HepG2 (cell line): ENCODE data around the gene CLDN4. TPM values are rescaled to one million over a fixed set of nuclear protein-coding genes. Genes with fewer than 3 reads are reported as not detected.

ENCODE experiments used
- DZIP1 ChIP-seq: sonication (generic); formaldehyde crosslinking; IDR thresholded peaks from 2 replicates; pipeline ENCODE4 v1.5.0; 2020; ENCODE audit warnings: mild to moderate bottlenecking, missing genetic modification reagents
- ELF1 ChIP-seq: sonication (generic); formaldehyde crosslinking; IDR thresholded peaks from 2 replicates; pipeline ENCODE4 v1.4.0; 2020; ENCODE audit warnings: missing genetic modification reagents
- FOXK2 ChIP-seq: fragments of 450-650 bp; IDR thresholded peaks from 2 replicates; pipeline ENCODE4 v1.6.1; 2016
- GATAD2A ChIP-seq: IDR thresholded peaks from 2 replicates; pipeline ENCODE4 v1.6.1; 2016
- HNF4A ChIP-seq: sonication (generic); formaldehyde crosslinking; IDR thresholded peaks from 2 replicates; pipeline ENCODE4 v1.4.0; 2020; ENCODE audit warnings: missing genetic modification reagents
- HNRNPL ChIP-seq: fragments of 200-400 bp; formaldehyde crosslinking; IDR thresholded peaks from 2 replicates; pipeline ENCODE4 v1.6.1; 2017; ENCODE audit warnings: mild to moderate bottlenecking, low read depth, low read length
- KDM5B ChIP-seq: sonication (generic); formaldehyde crosslinking; IDR thresholded peaks from 2 replicates; pipeline ENCODE4 v1.4.0; 2020; ENCODE audit warnings: missing genetic modification reagents, mild to moderate bottlenecking, borderline replicate concordance
- KLF12 ChIP-seq: sonication (generic); formaldehyde crosslinking; IDR thresholded peaks from 2 replicates; pipeline ENCODE4 v1.4.0; 2020; ENCODE audit warnings: missing genetic modification reagents, borderline replicate concordance
- NCOA5 ChIP-seq: sonication (generic); formaldehyde crosslinking; IDR thresholded peaks from 2 replicates; pipeline ENCODE4 v1.4.0; 2020; ENCODE audit warnings: missing genetic modification reagents
- NFYB ChIP-seq: sonication (generic); formaldehyde crosslinking; IDR thresholded peaks from 2 replicates; pipeline ENCODE4 v1.4.0; 2020; ENCODE audit warnings: missing genetic modification reagents
- PBX2 ChIP-seq: IDR thresholded peaks from 2 replicates; pipeline ENCODE4 v1.6.1; 2016; ENCODE audit warnings: control low read depth
- TMF1 ChIP-seq: sonication (generic); formaldehyde crosslinking; IDR thresholded peaks from 2 replicates; pipeline ENCODE4 v1.8.1; 2022; ENCODE audit warnings: low read depth, missing genetic modification reagents
- TSC22D2 ChIP-seq: sonication (generic); formaldehyde crosslinking; IDR thresholded peaks from 2 replicates; pipeline ENCODE4 v1.5.1; 2020; ENCODE audit warnings: missing genetic modification reagents, mild to moderate bottlenecking, borderline replicate concordance
- ZFY ChIP-seq: sonication (generic); formaldehyde crosslinking; IDR thresholded peaks from 2 replicates; pipeline ENCODE4 v1.4.0; 2020; ENCODE audit warnings: missing genetic modification reagents
- ZNF275 ChIP-seq: sonication (generic); formaldehyde crosslinking; IDR thresholded peaks from 2 replicates; pipeline ENCODE4 v1.8.0; 2022; ENCODE audit warnings: missing genetic modification reagents, mild to moderate bottlenecking, inconsistent platforms, borderline replicate concordance
- ZNF556 ChIP-seq: sonication (generic); formaldehyde crosslinking; IDR thresholded peaks from 2 replicates; pipeline ENCODE4 v1.4.0; 2020; ENCODE audit warnings: mild to moderate bottlenecking, missing genetic modification reagents, borderline replicate concordance
- ZNF570 ChIP-seq: sonication (generic); formaldehyde crosslinking; IDR thresholded peaks from 2 replicates; pipeline ENCODE4 v1.4.0; 2020; ENCODE audit warnings: mild to moderate bottlenecking, missing genetic modification reagents, borderline replicate concordance
- ZNF678 ChIP-seq: sonication (generic); formaldehyde crosslinking; IDR thresholded peaks from 2 replicates; pipeline ENCODE4 v1.4.0; 2020; ENCODE audit warnings: mild to moderate bottlenecking, missing genetic modification reagents
- ZNF883 ChIP-seq: sonication (generic); formaldehyde crosslinking; IDR thresholded peaks from 2 replicates; pipeline ENCODE4 v1.5.1; 2020; ENCODE audit warnings: mild to moderate bottlenecking, missing genetic modification reagents; ENCODE audit errors: not compliant biosample characterization
- polyA plus RNA-seq, 8 experiments: library from polyadenylated mRNA; depleted of rRNA in 3 of 8; stranded (reverse) in 7 of 8; unstranded in 1 of 8; fragments of >200 nt; fragmentation: Illumina TruSeq in 4 of 8; extraction: Trizol in 4 of 8; gene quantifications; 2 replicates each; pipeline versions ENCODE4 v1.2.1 to v1.2.3, GENCODE V29; 2011 to 2016; ENCODE audit warnings: low read depth in 4 of 8, missing spikeins in 1 of 8, mixed read lengths in 1 of 8; ENCODE audit not compliant: insufficient read depth in 1 of 8
- total RNA-seq, 5 experiments: library from RNA; depleted of rRNA; stranded (reverse); fragments of >200 nt; fragmentation: Illumina TruSeq; extraction: Trizol; gene quantifications; 2 replicates each; pipeline ENCODE4 v1.2.3, GENCODE V29; 2016; ENCODE audit warnings: low read depth in 1 of 5
- TF ChIP-seq, protein P1 (sequence below): IDR thresholded peaks from 2 replicates; pipeline ENCODE4 v1.6.1; 2016; ENCODE audit warnings: missing biosample characterization, missing genetic modification reagents, low read depth
- TF ChIP-seq, protein P2 (sequence below): sonication (generic); formaldehyde crosslinking; IDR thresholded peaks from 2 replicates; pipeline ENCODE4 v1.5.0; 2020; ENCODE audit warnings: missing genetic modification reagents

Gene CLDN4
- total and polyA plus RNA-seq, 2 of the 13 experiments (the other 11 are each of a cell fraction or from before 2014, with no cell fraction given), result 28.2 to 35.7 TPM

GRCh38 chr7:73871163-73872011, 40.6 kb downstream of the CLDN4 start (continued):
- TF ChIP-seq DZIP1 (0 out of 2 replicates have a peak, but pooled peaks have one; percentile 29), KLF12 (no peak), ZNF275 (CRISPR knock-in tag) (no peak), NFYB (CRISPR knock-in tag) (no peak), TMF1 (CRISPR knock-in tag) (no peak), FOXK2 (no peak), ZFY (peak; percentile 50; the same call in 1 of the 2 replicates), ZNF678 (CRISPR knock-in tag) (no peak), ZNF556 (CRISPR knock-in tag) (0 out of 2 replicates have a peak, but pooled peaks have one; percentile 36), HNRNPL (no peak; the same call in 1 of the 2 replicates), ZNF570 (CRISPR knock-in tag) (no peak), ZNF883 (CRISPR knock-in tag) (no peak), NCOA5 (CRISPR knock-in tag) (no peak), GATAD2A (CRISPR knock-in tag) (peak; percentile 41), PBX2 (CRISPR knock-in tag) (no peak), ELF1 (CRISPR knock-in tag) (no peak), TSC22D2 (CRISPR knock-in tag) (no peak), HNF4A (CRISPR knock-in tag) (peak; percentile 69), KDM5B (CRISPR knock-in tag) (peak; percentile 27; the same call in 1 of the 2 replicates)
- TF ChIP-seq, protein P1, sequence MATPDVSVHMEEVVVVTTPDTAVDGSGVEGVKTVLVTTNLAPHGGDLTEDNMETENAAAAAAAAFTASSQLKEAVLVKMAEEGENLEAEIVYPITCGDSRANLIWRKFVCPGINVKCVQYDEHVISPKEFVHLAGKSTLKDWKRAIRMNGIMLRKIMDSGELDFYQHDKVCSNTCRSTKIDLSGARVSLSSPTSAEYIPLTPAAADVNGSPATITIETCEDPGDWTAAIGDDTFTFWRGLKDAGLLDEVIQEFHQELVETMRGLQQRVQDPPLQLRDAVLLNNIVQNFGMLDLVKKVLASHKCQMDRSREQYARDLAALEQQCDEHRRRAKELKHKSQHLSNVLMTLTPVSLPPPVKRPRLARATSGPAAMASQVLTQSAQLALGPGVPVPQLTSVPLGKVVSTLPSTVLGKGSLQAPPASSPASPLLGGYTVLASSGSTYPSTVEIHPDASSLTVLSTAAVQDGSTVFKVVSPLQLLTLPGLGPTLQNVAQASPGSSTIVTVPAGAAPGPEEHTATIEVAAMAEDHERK, result no peak
- TF ChIP-seq, protein P2, sequence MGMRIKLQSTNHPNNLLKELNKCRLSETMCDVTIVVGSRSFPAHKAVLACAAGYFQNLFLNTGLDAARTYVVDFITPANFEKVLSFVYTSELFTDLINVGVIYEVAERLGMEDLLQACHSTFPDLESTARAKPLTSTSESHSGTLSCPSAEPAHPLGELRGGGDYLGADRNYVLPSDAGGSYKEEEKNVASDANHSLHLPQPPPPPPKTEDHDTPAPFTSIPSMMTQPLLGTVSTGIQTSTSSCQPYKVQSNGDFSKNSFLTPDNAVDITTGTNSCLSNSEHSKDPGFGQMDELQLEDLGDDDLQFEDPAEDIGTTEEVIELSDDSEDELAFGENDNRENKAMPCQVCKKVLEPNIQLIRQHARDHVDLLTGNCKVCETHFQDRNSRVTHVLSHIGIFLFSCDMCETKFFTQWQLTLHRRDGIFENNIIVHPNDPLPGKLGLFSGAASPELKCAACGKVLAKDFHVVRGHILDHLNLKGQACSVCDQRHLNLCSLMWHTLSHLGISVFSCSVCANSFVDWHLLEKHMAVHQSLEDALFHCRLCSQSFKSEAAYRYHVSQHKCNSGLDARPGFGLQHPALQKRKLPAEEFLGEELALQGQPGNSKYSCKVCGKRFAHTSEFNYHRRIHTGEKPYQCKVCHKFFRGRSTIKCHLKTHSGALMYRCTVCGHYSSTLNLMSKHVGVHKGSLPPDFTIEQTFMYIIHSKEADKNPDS (CRISPR knock-in tag), result no peak
